ENCODE results near the gene OR2M2.
A peak's percentile ranks its signal among the peaks of the same experiment; 100 is the strongest.

OR2M2 gene, protein sequence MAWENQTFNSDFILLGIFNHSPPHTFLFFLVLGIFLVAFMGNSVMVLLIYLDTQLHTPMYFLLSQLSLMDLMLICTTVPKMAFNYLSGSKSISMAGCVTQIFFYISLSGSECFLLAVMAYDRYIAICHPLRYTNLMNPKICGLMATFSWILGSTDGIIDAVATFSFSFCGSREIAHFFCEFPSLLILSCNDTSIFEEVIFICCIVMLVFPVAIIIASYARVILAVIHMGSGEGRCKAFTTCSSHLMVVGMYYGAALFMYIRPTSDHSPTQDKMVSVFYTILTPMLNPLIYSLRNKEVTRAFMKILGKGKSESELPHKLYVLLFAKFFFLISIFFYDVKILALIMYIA

DNA sequence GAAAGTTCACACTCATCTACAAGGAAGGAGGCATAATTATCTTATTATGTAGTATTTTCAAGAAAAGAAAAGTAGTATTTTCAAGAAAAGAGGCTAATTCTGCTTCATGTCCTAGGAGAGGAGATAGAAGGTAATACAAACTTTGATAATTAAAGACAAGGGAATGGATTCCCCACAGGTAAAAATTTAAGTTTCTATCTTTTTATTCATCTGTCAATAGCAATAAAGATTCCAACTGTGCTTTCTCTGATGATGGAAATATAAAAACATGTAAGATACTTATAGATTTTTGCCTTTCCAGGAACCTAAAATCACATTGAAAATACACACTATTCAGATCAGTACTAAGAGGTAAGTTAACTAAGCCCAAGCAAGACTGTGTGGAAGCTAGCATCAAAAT is at the start of gene OR2M2:
Gene OR2M2, plus strand, starts transcription at position 301 of the 400 bp plus-strand sequence. CDS start 5,165 bp downstream, outside the sequence.
- H3K36me3 ChIP-seq (ENCODE audit: control insufficient read depth, insufficient read depth, low read length), result no peaks in the 10 kb centered on the region
- no peak within 1 kb of the TSS for H3K27ac ChIP-seq (ENCODE audit: low read depth, low read length)
- H3K4me3 ChIP-seq (ENCODE audit: low read depth, low read length), result no peak within 1 kb of the TSS; the same call in 1 of the 2 replicates
- no peaks in the 10 kb centered on the region for H3K4me1 ChIP-seq (ENCODE audit: control insufficient read depth, insufficient read depth, low read length)
- H3K9me3 ChIP-seq (ENCODE audit: control insufficient read depth, insufficient read depth, low read length), result peaks cover 65% of the 10 kb centered on the region
- H3K27me3 ChIP-seq (ENCODE audit: control insufficient read depth, insufficient read depth, low read length), result no peaks in the 10 kb centered on the region
- no peak within 1 kb of the TSS for H3K9ac ChIP-seq (ENCODE audit: low read depth, low read length)

DNA sequence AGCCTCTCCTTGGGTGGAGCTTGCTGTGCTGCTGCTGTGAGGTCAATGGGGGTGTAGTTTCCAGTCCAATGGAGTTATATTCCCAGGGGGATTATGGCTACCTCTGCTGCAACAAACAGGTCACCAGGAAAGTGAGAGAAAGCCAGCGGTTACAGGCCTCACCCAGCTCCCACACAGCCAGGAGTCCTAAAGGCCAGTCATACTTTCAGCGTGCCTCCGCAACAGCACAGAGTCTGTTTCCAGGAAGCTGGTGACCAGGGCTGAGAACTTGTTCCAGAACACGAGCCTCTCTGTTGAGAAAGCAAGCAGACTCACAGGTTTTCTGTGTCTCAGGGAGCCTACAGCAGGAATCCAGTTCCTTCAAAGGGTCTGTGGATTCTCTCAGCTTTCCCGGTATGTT is 47.0 kb upstream of the OR2M2 start:
- H3K9ac ChIP-seq (ENCODE audit: low read depth, low read length), result no peak overlapping the region
- no peaks in the 10 kb centered on the region for H3K27me3 ChIP-seq (ENCODE audit: control insufficient read depth, insufficient read depth, low read length)
- no peak overlapping the region for H3K4me3 ChIP-seq (ENCODE audit: low read depth, low read length)
- peaks cover 91% of the 10 kb centered on the region for H3K9me3 ChIP-seq (ENCODE audit: control insufficient read depth, insufficient read depth, low read length)
- H3K4me1 ChIP-seq (ENCODE audit: control insufficient read depth, insufficient read depth, low read length), result no peaks in the 10 kb centered on the region
- H3K36me3 ChIP-seq (ENCODE audit: control insufficient read depth, insufficient read depth, low read length), result no peaks in the 10 kb centered on the region
- no peak overlapping the region for H3K27ac ChIP-seq (ENCODE audit: low read depth, low read length)

DNA sequence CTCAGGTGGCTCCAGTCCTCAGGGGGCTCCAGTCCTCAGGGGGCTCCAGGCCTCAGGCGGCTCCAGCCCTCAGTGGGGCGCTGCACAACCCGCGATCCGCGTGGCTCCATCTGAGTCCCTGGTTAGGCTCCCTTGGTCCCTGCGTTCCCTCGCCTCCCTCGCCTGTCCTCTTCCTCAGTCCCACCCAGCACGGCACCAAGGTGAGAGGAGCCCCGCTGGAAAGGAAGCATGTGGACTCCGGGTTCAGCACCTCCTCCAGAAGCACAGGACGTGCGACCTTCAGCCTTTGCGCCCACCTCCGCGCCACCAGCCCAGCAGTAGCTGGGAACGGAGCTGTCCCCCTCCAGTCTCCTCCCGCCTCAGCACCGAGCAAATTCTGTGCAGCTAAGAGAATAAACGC is 37.8 kb upstream of the OR2M2 start:
- Histone ChIP-seq H3K36me3 (ENCODE audit: control insufficient read depth, insufficient read depth, low read length) (no peaks in the 10 kb centered on the region), H3K27ac (ENCODE audit: low read depth, low read length) (no peak overlapping the region), H3K27me3 (ENCODE audit: control insufficient read depth, insufficient read depth, low read length) (no peaks in the 10 kb centered on the region), H3K4me1 (ENCODE audit: control insufficient read depth, insufficient read depth, low read length) (no peaks in the 10 kb centered on the region), H3K9me3 (ENCODE audit: control insufficient read depth, insufficient read depth, low read length) (peaks cover 82% of the 10 kb centered on the region), H3K9ac (ENCODE audit: low read depth, low read length) (no peak overlapping the region), H3K4me3 (ENCODE audit: low read depth, low read length) (no peak overlapping the region)

DNA sequence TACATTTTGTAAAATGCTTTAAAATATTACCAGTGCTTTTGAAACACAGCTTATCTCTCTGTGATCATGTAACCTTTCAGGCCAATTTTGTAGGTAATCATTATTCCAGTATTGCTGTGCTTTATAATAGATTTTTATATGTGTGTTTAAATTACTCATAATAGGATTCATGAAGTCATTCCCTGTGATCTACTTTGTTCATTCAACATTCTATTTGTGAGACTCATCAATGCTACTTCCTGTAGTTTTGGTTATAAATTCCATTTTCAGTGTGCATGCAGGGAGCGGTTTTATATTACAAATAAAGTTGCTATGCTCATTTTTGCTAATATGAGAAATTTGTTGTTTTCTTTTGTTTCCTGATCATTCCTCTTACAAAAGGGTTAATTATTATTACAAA is 33.8 kb upstream of the OR2M2 start:
- no peaks in the 10 kb centered on the region for H3K36me3 ChIP-seq (ENCODE audit: control insufficient read depth, insufficient read depth, low read length)
- no peaks in the 10 kb centered on the region for H3K4me1 ChIP-seq (ENCODE audit: control insufficient read depth, insufficient read depth, low read length)
- peaks cover 79% of the 10 kb centered on the region for H3K9me3 ChIP-seq (ENCODE audit: control insufficient read depth, insufficient read depth, low read length)
- no peak overlapping the region for H3K4me3 ChIP-seq (ENCODE audit: low read depth, low read length)
- H3K27ac ChIP-seq (ENCODE audit: low read depth, low read length), result no peak overlapping the region
- no peaks in the 10 kb centered on the region for H3K27me3 ChIP-seq (ENCODE audit: control insufficient read depth, insufficient read depth, low read length)
- H3K9ac ChIP-seq (ENCODE audit: low read depth, low read length), result no peak overlapping the region

DNA sequence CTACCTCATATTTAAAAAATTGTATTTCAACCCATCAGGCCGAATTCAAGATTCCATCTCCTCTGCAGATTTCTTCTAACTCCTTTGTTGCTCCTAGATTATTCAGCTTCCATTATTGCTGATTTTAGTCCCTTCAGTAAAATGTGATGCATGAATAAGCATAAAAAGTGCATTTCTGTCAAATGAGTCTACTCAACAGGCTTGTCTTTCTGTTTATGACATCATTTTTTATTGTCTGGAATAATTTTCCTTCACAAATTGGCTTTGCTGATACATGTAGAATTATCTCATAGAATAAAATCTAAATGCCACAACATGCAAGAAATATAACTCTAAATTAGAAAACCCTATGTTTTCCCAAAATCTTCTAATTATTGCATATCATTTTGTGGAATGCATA is 31.3 kb upstream of the OR2M2 start:
- H3K27me3 ChIP-seq (ENCODE audit: control insufficient read depth, insufficient read depth, low read length), result no peaks in the 10 kb centered on the region
- H3K36me3 ChIP-seq (ENCODE audit: control insufficient read depth, insufficient read depth, low read length), result no peaks in the 10 kb centered on the region
- H3K9me3 ChIP-seq (ENCODE audit: control insufficient read depth, insufficient read depth, low read length), result peaks cover 90% of the 10 kb centered on the region
- no peak overlapping the region for H3K4me3 ChIP-seq (ENCODE audit: low read depth, low read length)
- no peaks in the 10 kb centered on the region for H3K4me1 ChIP-seq (ENCODE audit: control insufficient read depth, insufficient read depth, low read length)
- no peak overlapping the region for H3K27ac ChIP-seq (ENCODE audit: low read depth, low read length)
- H3K9ac ChIP-seq (ENCODE audit: low read depth, low read length), result no peak overlapping the region

DNA sequence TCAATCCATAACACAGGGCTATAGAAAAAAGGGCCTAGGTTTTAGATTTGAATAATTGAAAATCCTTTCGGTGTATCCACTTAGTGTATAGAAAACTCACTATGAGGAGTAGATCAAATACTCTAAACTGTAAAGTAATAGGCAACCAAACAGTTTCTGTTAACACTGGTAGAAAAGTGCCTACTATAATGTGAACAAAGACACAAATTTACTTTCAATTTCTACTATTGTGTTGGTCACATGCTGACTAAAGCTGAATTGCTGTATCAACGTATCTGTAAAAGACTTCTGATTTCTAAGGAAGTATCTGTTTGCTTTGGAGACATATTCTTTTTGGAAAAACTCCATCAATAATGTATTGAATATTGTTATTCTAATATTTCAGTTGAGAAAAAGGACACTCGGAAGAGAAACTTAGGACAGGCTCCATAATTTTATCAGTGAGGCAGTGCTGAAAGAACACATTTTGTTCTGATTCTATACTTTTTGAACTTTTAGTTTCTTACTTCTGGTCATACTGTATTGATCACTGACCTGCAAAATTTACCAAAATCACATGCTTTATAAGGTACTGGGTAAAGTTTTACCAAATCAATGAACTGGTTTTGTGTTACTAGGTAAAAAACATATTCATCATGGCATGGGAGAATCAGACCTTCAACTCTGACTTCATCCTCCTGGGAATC is 30.0 kb upstream of the OR2M2 start, which contains the start of gene OR2M5:
Gene OR2M5, plus strand, starts transcription at position 636 of the 686 bp plus-strand sequence. Its CDS starts 0 bp downstream, at position 636.
- Histone ChIP-seq H3K27ac (ENCODE audit: low read depth, low read length) (no peak within 1 kb of the TSS), H3K4me3 (ENCODE audit: low read depth, low read length) (no peak within 1 kb of the TSS), H3K9me3 (ENCODE audit: control insufficient read depth, insufficient read depth, low read length) (peaks cover 92% of the 10 kb centered on the region), H3K9ac (ENCODE audit: low read depth, low read length) (no peak within 1 kb of the TSS), H3K4me1 (ENCODE audit: control insufficient read depth, insufficient read depth, low read length) (no peaks in the 10 kb centered on the region), H3K27me3 (ENCODE audit: control insufficient read depth, insufficient read depth, low read length) (no peaks in the 10 kb centered on the region), H3K36me3 (ENCODE audit: control insufficient read depth, insufficient read depth, low read length) (no peaks in the 10 kb centered on the region)

DNA sequence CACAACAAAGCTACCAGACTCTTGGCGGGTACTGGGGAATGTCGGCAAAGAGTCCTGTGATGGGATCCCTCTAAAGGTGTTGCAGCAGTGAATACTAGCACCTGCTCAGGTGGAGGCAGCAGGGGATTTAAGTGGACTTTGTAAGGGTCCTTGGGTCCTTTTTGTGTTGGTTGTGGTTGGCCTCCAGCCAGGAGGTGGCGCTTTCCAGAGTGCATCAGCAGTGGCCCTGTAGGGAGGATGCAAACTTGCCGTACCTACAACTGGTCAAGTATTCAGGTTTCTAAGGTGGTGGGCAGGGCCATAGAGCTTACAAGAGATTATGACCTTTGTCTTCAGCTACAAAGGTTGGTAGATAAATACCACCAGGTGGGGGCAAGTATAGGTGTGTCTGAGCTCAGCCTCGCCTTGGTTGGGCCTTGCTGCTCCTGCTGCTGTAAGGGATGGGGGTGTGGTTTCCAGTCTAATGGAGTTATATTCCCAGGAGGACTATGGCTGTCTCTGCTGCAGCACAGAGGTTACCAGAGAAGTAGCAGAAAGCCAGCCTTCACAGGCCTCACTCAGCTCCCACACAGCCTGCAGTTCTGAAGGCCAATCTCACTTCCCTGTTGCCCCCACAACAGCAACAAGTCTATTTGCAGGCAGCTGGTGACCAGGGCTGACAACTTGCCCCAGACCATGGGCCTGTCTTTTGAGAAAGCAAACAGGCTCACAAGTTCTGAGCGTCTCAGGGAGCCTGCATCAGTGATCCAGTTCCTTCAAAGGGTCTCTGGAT is 22.4 kb upstream of the OR2M2 start:
- peaks cover 93% of the 10 kb centered on the region for H3K9me3 ChIP-seq (ENCODE audit: control insufficient read depth, insufficient read depth, low read length)

DNA sequence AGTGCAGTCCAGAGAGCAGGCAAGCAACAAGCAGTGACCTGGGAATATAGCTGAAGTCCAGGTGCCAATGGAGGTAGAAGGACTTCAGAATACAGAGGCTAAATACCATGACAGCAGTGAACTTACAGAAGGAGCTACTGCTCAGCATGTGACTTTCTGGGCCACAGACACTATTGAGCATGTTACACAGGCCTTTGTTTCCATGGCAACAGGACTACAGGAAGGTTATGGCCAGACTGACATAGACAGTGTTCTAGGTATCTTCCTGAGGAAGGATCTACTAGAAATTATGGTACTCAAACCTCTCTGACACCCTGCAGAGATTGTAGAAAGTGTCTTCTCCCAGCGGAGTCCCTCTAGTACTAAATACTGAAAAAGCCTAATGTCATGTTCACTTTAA is 18.7 kb upstream of the OR2M2 start:
- Histone ChIP-seq H3K27ac (ENCODE audit: low read depth, low read length) (no peak overlapping the region), H3K4me1 (ENCODE audit: control insufficient read depth, insufficient read depth, low read length) (no peaks in the 10 kb centered on the region), H3K9me3 (ENCODE audit: control insufficient read depth, insufficient read depth, low read length) (peaks cover 80% of the 10 kb centered on the region), H3K36me3 (ENCODE audit: control insufficient read depth, insufficient read depth, low read length) (no peaks in the 10 kb centered on the region), H3K9ac (ENCODE audit: low read depth, low read length) (no peak overlapping the region), H3K4me3 (ENCODE audit: low read depth, low read length) (no peak overlapping the region), H3K27me3 (ENCODE audit: control insufficient read depth, insufficient read depth, low read length) (no peaks in the 10 kb centered on the region)

More for the DNA sequence above, 22.4 kb upstream of the OR2M2 start:
- no peaks in the 10 kb centered on the region for H3K36me3 ChIP-seq (ENCODE audit: control insufficient read depth, insufficient read depth, low read length)
- no peak overlapping the region for H3K9ac ChIP-seq (ENCODE audit: low read depth, low read length)
- H3K27me3 ChIP-seq (ENCODE audit: control insufficient read depth, insufficient read depth, low read length), result no peaks in the 10 kb centered on the region
- H3K4me1 ChIP-seq (ENCODE audit: control insufficient read depth, insufficient read depth, low read length), result no peaks in the 10 kb centered on the region
- H3K27ac ChIP-seq (ENCODE audit: low read depth, low read length), result no peak overlapping the region
- peak overlapping the region; percentile 17; the same call in 1 of the 2 replicates for H3K4me3 ChIP-seq (ENCODE audit: low read depth, low read length)

DNA sequence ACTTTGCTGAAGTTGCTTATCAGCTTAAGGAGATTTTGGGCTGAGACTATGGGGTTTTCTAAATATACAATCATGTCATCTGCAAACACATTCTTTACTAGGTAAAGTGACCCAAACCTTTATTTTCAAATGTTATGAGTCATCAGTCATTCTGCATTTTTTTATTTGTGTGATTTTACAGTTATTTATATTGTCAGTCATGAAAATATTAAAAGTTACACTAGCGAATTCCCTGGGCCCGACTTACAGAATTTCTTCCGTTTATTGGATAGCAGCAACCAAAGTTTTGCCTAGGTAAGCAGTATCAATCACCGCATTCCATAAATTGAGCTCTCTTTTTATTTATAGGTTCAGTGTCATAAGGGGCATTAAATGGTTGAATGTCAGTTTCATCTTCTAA is 15.9 kb upstream of the OR2M2 start:
- Histone ChIP-seq H3K36me3 (ENCODE audit: control insufficient read depth, insufficient read depth, low read length) (no peaks in the 10 kb centered on the region), H3K4me1 (ENCODE audit: control insufficient read depth, insufficient read depth, low read length) (no peaks in the 10 kb centered on the region), H3K27me3 (ENCODE audit: control insufficient read depth, insufficient read depth, low read length) (no peaks in the 10 kb centered on the region), H3K9me3 (ENCODE audit: control insufficient read depth, insufficient read depth, low read length) (peaks cover 74% of the 10 kb centered on the region), H3K9ac (ENCODE audit: low read depth, low read length) (no peak overlapping the region), H3K4me3 (ENCODE audit: low read depth, low read length) (no peak overlapping the region), H3K27ac (ENCODE audit: low read depth, low read length) (no peak overlapping the region)

DNA sequence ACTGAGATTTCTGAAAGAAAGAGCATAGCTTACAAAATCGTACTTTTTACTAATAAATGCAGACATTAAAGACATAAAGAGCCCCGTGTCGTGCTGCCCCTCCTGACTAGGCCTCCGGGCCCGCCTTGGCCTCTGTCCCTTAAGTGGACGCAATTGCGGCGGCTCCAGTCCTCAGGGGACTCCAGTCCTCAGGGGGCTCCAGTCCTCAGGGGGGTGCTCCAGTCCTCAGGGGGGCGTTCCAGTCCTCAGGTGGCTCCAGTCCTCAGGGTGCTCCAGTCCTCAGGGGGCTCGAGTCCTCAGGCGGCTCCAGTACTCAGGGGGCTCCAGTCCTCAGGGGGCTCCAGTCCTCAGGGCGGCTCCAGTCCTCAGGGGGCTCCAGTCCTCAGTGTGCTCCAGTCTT is 10.6 kb upstream of the OR2M2 start:
- H3K4me3 ChIP-seq (ENCODE audit: low read depth, low read length), result no peak overlapping the region
- H3K4me1 ChIP-seq (ENCODE audit: control insufficient read depth, insufficient read depth, low read length), result no peaks in the 10 kb centered on the region
- no peaks in the 10 kb centered on the region for H3K36me3 ChIP-seq (ENCODE audit: control insufficient read depth, insufficient read depth, low read length)
- no peaks in the 10 kb centered on the region for H3K27me3 ChIP-seq (ENCODE audit: control insufficient read depth, insufficient read depth, low read length)
- no peak overlapping the region for H3K27ac ChIP-seq (ENCODE audit: low read depth, low read length)
- H3K9ac ChIP-seq (ENCODE audit: low read depth, low read length), result no peak overlapping the region
- peaks cover 55% of the 10 kb centered on the region for H3K9me3 ChIP-seq (ENCODE audit: control insufficient read depth, insufficient read depth, low read length)

DNA sequence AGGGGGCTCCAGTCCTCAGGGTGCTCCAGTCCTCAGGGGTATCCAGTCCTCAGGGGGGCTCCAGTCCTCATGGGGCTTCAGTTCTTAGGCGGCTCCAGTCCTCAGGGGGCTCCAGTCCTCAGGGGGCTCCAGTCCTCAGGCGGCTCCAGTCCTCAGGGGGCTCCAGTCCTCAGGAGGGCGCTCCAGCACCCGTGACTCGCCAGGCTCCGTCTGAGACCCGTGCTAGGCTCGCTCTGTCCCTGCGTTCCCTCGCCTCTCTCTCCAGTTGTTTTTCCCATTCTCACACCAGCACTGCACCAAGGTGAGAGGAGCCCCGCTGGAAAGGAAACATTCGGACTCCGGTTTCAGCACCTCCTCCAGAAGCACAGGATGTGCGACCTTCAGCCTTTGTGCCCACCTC is 9.4 kb upstream of the OR2M2 start:
- Histone ChIP-seq H3K36me3 (ENCODE audit: control insufficient read depth, insufficient read depth, low read length) (no peaks in the 10 kb centered on the region), H3K9me3 (ENCODE audit: control insufficient read depth, insufficient read depth, low read length) (peaks cover 44% of the 10 kb centered on the region), H3K4me1 (ENCODE audit: control insufficient read depth, insufficient read depth, low read length) (no peaks in the 10 kb centered on the region), H3K27me3 (ENCODE audit: control insufficient read depth, insufficient read depth, low read length) (no peaks in the 10 kb centered on the region), H3K4me3 (ENCODE audit: low read depth, low read length) (no peak overlapping the region), H3K27ac (ENCODE audit: low read depth, low read length) (no peak overlapping the region), H3K9ac (ENCODE audit: low read depth, low read length) (no peak overlapping the region)

Data from HUES48 (cell line).